IPS-18a (cell line): ENCODE measurements around the gene NME4.

Experiments used
- H3K27ac ChIP-seq: one replicate; pipeline ENCODE4 v1.5.1; 2013; ENCODE audit warnings: low read length
- H3K27me3 ChIP-seq: one replicate; pipeline ENCODE4 v1.6.1; 2013; ENCODE audit warnings: mild to moderate bottlenecking, low read length; ENCODE audit not compliant: control insufficient read depth, insufficient read depth
- H3K36me3 ChIP-seq: one replicate; pipeline ENCODE4 v1.6.1; 2013; ENCODE audit warnings: low read depth, low read length; ENCODE audit not compliant: control insufficient read depth
- H3K4me1 ChIP-seq: one replicate; pipeline ENCODE4 v1.6.1; 2013; ENCODE audit warnings: low read depth, low read length; ENCODE audit not compliant: control insufficient read depth
- H3K4me3 ChIP-seq: one replicate; pipeline ENCODE4 v1.5.1; 2013; ENCODE audit warnings: low read length
- H3K9ac ChIP-seq: one replicate; pipeline ENCODE4 v1.6.1; 2013; ENCODE audit warnings: mild to moderate bottlenecking, low read length, moderate library complexity
- H3K9me3 ChIP-seq: one replicate; pipeline ENCODE4 v1.6.1; 2013; ENCODE audit warnings: low read depth, low read length; ENCODE audit not compliant: control insufficient read depth

Gene NME4

DNA sequence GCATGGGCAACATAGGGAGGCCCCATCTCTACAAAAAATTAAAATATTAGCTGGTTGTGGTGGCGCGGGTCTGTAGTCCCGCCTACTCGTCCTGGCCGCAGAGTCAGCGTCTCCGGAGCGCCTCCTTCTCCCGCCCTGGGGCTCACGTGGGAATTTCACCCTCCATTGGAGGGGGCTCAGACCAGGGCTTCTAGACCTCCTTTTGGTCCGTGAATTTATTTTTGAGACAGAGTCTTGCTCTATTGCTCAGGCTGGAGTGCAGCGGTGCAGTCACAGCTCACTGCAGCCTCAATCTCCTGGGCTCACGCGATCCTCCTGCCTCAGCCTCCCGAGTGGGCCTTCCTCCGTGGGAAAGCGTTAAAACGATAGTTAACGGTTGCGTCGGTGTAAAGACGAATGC is 394 bp upstream of the NME4 start:
- Histone ChIP-seq H3K36me3 (peaks cover 15% of the 10 kb centered on the region), H3K9me3 (no peaks in the 10 kb centered on the region), H3K27me3 (no peaks in the 10 kb centered on the region), H3K4me3 (peak overlapping the region; percentile 53), H3K27ac (no peak overlapping the region), H3K4me1 (peaks cover 11% of the 10 kb centered on the region), H3K9ac (peak overlapping the region; percentile 50)

DNA sequence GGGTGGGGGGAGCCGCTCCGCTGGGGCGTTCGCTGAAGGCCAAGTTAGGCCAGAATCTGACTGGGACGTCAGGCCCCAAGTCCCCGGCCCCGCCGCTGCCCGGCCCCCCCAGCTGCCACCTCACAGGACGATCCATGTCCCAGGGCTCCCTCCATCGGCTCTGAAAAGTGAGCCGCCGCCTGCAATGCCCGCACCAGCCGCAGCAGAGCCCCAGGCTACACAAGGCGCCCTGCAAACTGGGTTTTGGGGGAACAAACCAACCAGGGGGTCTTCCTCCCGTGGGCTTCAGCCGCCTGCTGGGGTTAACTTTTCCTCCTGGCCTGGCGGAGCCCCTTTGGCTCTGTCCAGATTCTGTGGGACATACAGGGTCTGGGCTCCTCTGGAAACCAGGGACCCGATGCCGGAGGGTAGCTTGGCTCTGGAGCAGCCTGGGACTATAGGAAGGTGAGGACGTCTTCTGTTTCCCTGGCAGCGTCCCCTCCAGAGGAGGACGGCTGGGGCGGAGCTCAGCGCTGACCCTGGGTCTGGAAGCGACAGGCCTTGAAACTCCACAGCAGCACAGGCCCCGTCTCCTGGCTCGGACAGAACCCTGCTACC is 835 bp downstream of the NME4 start:
- Histone ChIP-seq H3K27ac (no peak overlapping the region), H3K4me1 (peaks cover 11% of the 10 kb centered on the region), H3K27me3 (no peaks in the 10 kb centered on the region), H3K9me3 (no peaks in the 10 kb centered on the region), H3K9ac (no peak overlapping the region), H3K36me3 (peaks cover 15% of the 10 kb centered on the region), H3K4me3 (peak overlapping the region; percentile 52)

DNA sequence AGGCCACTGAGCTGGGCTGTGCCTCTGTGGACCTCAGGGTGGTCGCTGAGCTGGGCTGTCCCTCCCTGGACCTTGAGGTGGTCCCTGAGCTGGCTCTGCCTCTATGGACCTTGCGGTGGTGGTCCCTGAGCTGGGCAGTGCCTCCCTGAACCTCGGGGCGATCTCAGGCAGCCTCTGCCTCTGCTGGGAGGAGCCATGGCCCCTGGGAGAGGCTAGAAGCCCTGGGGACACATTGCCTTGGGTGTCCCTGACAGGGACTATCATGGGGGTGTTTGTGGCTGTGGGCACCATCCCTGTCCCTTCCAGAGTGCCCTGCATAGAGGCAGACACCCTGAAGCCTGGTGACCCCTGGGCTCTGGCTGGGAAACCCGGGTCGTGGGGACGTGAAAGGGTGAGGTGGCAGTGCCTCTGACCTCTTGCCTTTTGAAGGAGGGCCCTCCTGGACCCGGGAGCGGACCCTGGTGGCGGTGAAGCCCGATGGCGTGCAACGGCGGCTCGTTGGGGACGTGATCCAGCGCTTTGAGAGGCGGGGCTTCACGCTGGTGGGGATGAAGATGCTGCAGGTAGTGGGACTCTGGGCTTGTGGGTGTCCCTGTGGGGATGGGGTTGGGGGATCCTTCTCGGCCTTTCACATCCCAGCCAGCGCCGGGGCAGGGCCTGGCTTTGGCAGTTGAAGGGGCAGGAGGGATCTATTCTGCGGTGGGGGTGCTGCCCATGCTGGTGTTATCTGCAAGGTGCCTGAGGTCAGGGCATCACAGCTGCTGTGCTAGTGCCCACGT is 1.8 kb downstream of the NME4 start:
- no peak overlapping the region for H3K9ac ChIP-seq
- H3K36me3 ChIP-seq, result peaks cover 15% of the 10 kb centered on the region
- no peak overlapping the region for H3K4me3 ChIP-seq
- peaks cover 11% of the 10 kb centered on the region for H3K4me1 ChIP-seq
- no peak overlapping the region for H3K27ac ChIP-seq
- no peaks in the 10 kb centered on the region for H3K9me3 ChIP-seq
- no peaks in the 10 kb centered on the region for H3K27me3 ChIP-seq

DNA sequence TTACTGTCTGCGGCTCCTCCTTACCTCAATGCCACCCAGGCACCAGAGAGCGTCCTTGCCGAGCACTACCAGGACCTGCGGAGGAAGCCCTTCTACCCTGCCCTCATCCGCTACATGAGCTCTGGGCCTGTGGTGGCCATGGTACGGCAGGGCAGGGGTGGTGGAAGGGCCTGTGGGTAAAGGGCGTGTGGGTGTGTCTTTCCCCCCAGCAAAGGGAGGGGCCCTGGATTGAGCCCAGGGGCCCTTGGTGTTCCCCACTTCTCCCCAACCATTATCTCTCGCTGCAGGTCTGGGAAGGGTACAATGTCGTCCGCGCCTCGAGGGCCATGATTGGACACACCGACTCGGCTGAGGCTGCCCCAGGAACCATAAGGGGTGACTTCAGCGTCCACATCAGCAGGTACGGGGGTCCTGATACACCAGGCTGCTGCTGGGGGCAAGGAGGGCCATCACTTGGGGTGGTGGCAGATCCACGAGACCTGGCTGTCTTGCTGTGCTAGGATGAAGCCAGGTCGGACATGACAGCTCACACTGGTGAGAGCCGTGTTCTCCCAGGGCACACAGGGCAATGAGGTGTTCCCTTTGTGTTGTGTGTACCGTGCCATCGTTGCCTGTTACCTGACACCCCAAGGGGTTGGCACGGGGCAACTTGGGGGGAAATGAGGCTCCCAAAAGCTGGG is 2.5 kb downstream of the NME4 start:
- H3K4me3 ChIP-seq, result no peak overlapping the region
- peaks cover 11% of the 10 kb centered on the region for H3K4me1 ChIP-seq
- H3K9ac ChIP-seq, result no peak overlapping the region
- H3K27me3 ChIP-seq, result no peaks in the 10 kb centered on the region
- peaks cover 15% of the 10 kb centered on the region for H3K36me3 ChIP-seq
- H3K27ac ChIP-seq, result no peak overlapping the region
- no peaks in the 10 kb centered on the region for H3K9me3 ChIP-seq

DNA sequence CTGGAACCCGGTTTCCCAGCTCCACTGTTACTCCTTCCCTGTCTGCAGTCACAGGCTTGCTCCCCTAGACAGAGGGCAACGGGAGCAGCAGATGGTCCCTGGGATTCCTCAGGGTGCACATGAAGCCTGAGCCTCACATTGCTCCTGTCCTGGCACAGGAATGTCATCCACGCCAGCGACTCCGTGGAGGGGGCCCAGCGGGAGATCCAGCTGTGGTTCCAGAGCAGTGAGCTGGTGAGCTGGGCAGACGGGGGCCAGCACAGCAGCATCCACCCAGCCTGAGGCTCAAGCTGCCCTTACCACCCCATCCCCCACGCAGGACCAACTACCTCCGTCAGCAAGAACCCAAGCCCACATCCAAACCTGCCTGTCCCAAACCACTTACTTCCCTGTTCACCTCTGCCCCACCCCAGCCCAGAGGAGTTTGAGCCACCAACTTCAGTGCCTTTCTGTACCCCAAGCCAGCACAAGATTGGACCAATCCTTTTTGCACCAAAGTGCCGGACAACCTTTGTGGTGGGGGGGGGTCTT is 3.1 kb downstream of the NME4 start:
- Histone ChIP-seq H3K4me3 (no peak overlapping the region), H3K36me3 (peaks cover 15% of the 10 kb centered on the region), H3K9ac (no peak overlapping the region), H3K27ac (no peak overlapping the region), H3K9me3 (no peaks in the 10 kb centered on the region), H3K27me3 (no peaks in the 10 kb centered on the region), H3K4me1 (peaks cover 11% of the 10 kb centered on the region)

DNA sequence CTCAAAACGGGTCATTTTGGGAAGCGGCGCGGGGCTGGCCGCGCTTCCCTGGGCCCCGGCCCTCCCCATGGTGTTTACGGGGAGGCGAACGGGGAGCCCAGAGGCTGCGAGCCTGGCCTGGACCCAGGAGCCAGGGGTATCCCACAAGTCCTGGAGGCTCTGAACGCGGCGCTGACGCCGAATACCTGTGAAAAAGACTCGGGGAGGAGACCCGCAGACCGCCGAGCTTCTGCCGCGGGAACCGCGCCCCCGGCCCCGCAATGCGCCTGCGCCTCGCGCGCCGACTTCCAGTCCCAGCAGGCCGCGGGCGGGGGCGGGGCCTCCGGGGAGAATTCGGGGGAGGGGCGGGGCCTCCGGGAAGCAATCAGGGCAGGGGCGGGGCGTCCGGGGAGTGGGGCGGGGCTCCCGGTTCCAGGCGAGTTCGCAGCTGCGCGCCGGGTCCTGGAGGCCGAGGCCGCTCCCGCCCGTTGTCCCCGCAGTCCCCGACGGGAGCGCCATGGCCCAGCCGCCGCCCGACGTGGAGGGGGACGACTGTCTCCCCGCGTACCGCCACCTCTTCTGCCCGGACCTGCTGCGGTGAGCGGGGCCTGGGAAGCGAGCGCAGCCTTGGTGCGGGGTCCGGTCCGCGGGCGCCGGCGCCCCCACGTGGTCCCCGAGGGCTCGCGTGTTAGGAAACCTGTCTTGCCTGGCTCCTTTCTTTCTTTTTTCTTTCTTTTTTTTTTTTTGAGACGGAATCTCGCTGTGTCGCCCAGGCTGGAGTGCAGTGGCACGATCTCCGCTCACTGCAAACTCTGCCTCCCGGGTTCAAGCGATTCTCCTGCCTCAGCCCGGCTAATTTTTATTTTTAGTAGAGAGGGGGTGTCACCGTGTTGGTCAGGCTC is 4.7 kb downstream of the NME4 start, which contains the start of gene DECR2:
TSS of gene DECR2 (plus strand) at position 418 of the 881 bp plus-strand sequence. CDS start at position 497, 79 bp downstream.
- peaks cover 1% of the 10 kb centered on the region for H3K4me1 ChIP-seq
- H3K36me3 ChIP-seq, result peaks cover 15% of the 10 kb centered on the region
- no peaks in the 10 kb centered on the region for H3K27me3 ChIP-seq
- peak within 1 kb of the TSS; percentile 66 for H3K4me3 ChIP-seq
- H3K9me3 ChIP-seq, result no peaks in the 10 kb centered on the region
- peak within 1 kb of the TSS; percentile 63 for H3K9ac ChIP-seq
- no peak within 1 kb of the TSS for H3K27ac ChIP-seq

DNA sequence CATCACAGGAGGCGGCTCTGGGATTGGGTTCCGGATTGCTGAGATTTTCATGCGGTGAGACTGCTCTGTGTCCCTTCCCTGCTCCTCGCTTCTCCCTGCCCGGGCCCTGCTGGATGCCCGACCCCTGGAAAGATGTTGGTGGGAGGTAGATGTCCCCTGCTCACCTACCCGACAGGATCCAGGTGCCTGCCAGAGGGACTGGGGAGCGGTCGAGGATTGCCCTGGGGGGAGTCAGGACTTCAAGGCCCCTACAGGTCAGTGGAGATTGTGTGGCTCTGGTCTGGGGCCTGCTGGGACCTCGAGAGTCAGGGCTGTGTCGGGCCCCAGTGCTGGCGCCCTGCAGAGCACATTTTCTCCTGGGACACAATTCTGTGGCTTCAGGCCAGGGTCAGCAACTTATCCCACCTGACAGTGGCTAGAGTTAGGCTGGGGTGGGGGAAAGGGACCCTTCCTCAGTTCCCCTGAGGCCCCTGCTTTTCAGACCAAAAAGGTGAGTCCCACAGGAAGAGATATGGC is 8.0 kb downstream of the NME4 start:
- no peak overlapping the region for H3K4me3 ChIP-seq
- no peaks in the 10 kb centered on the region for H3K9me3 ChIP-seq
- H3K36me3 ChIP-seq, result peaks cover 6% of the 10 kb centered on the region
- H3K4me1 ChIP-seq, result no peaks in the 10 kb centered on the region
- no peak overlapping the region for H3K27ac ChIP-seq
- H3K9ac ChIP-seq, result no peak overlapping the region
- no peaks in the 10 kb centered on the region for H3K27me3 ChIP-seq

DNA sequence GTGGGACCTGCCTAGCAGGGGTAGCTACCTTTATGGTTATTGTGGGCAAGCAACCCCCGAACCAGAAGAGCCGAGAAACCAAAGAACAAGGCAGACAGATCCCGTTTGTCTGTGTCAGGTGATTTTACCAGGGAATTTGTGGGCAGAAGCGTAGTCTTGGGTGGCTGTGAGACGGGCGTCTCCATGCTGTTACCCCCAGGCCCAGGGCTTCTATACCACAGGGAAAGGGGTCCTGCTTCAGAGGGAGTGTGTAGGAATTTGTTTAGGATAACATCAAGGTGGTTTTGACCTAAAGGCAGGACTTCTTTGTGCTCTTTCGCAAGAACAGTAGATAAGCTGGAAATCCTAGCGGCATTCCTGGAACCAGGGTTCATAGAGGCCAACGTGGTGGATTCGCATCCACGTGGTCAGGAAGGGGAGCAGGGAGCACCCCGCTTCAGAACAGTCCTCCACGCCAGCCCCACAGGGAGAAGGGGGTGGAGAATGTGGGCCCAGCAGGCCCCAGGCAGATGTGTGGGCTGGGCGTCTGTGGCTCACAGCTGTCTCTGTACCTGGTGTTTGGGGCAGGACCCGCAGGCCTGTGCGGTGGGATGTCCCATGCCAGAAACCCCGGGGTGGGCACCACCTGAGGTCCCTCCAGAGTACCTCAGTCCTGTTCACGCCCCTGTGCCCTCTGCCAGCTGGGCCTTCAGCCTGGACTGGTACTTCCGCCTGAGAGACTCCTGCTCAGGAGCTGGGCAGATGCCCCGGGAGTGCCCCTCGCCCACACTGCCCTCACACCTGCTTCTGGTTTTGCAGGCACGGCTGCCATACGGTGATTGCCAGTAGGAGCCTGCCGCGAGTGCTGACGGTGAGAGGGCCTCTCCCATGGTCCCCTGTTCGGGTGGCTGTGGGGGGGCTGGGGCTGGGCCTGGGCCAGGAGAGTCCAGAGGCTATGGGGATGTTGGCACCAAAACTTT is 8.8 kb downstream of the NME4 start:
- Histone ChIP-seq H3K27me3 (no peaks in the 10 kb centered on the region), H3K9me3 (no peaks in the 10 kb centered on the region), H3K27ac (no peak overlapping the region), H3K9ac (no peak overlapping the region), H3K36me3 (no peaks in the 10 kb centered on the region), H3K4me3 (no peak overlapping the region), H3K4me1 (no peaks in the 10 kb centered on the region)

DNA sequence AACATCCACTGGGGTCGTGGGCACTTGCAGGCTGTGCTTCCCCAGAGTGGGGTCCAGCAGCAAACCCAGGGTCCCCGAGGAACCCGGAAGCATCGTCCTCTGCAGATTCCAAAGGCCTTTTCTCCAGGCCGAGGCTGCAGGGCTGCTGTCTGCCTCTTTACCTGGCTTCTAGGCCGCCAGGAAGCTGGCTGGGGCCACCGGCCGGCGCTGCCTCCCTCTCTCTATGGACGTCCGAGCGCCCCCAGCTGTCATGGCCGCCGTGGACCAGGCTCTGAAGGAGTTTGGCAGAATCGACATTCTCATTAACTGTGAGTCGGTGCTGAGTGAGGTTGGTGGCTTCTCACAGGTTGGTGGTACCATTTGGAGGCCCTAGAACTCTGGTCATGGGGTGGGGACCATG is 10.3 kb downstream of the NME4 start:
- H3K9ac ChIP-seq, result no peak overlapping the region
- H3K27ac ChIP-seq, result no peak overlapping the region
- peaks cover 3% of the 10 kb centered on the region for H3K36me3 ChIP-seq
- no peak overlapping the region for H3K4me3 ChIP-seq
- no peaks in the 10 kb centered on the region for H3K4me1 ChIP-seq
- no peaks in the 10 kb centered on the region for H3K9me3 ChIP-seq
- H3K27me3 ChIP-seq, result no peaks in the 10 kb centered on the region

DNA sequence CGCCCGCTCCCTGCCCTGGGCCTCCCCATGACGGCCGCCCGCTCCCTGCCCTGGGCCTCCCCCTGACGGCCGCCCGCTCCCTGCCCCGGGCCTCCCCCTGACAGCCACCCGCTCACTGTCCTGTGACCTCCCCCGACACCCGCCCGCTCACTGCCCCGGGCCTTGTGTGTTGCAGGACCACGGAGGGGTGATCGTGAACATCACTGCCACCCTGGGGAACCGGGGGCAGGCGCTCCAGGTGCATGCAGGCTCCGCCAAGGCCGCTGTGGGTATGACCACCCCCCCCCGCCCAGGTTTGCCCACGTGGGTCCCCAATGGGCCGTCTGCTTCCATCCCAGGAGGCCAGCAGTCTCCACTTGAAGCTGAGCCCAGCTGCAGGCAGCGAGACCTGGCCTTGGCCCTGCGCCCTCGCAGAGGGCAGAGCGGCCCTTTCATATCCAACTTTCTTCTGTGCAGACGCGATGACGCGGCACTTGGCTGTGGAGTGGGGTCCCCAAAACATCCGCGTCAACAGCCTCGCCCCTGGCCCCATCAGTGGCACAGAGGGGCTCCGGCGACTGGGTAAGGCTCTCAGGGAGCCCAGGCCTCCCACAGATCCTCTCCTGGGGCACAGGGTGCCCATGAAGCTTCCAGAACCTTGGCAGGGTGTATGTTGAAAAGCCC is 13.6 kb downstream of the NME4 start:
- Histone ChIP-seq H3K4me3 (no peak overlapping the region), H3K36me3 (peaks cover 3% of the 10 kb centered on the region), H3K27ac (no peak overlapping the region), H3K4me1 (no peaks in the 10 kb centered on the region), H3K27me3 (no peaks in the 10 kb centered on the region), H3K9ac (no peak overlapping the region), H3K9me3 (no peaks in the 10 kb centered on the region)
